ENCODE measurements around the gene STOM. TPM values are rescaled to one million over a fixed set of nuclear protein-coding genes. Genes with fewer than 3 reads are reported as not detected.

The STOM gene
- polyA plus RNA-seq, 4 donors = 77.3 to 90.9 (median 83.2) TPM

DNA sequence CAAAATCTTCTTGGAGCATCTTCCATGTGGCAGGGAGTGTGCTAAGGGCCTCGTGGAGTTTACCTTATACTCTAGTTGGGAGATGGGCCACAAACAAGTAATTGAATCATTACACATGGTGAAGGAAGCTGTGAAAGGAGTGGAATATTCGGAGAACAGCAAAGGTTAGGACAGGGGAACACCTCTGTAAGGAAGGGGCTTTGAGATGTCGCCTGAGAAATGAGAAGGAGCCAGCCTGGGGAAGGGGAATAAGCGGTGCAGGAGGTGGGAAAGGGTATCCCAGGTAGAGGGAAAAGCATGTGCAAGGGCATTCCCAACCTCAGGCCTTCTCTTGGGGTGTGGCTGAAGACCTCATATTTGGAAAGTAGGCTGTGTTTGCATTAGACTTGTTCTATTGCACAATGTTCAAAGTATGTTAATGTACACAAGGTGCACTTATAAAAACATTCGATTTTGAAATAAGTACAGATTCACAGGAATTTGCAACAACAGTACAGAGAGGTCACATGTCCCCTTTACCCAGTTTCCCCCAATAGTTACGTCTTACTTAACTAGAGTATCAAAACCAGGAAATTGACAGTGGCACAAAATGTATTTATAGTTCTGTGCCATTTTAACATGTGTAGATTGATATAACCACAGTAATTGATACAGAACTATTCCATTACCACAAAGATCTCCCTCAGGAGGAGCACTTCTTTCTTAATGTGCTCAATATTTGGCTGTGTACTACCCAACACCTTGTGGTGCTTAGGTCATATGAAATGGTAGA, 2.4 kb upstream of the STOM start:
- DNase-seq (ENCODE audit: low read depth in 4 of 4, low spot score in 3 of 4) = no peak

DNA sequence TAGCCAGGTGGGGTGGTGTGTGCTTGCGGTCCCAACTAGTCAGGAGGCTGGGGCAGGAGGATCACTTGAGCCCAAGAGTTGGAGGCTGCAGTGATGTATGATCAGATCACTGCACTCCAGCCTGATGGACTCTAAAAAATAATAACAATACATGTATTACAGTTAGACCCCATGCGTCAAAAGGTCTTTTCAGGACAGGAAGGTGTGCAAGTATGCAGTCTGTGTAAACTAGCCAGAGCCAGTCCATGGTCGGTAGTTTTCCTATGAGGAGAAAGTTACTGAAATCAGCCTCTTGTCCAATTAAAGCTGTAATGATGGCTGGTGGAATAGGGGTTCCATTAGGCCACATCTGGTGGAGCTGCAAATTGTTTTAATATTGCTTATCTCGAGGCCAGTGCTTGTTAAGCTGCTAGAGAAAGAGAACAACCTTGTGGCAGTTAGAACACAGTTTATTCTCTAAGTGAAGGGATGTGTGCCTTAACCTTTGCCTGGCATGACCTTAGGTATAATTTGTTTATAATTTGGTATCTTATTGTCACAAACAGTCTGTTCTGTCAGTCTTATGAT, 1.5 kb upstream of the STOM start:
- DNase-seq (ENCODE audit: low read depth in 4 of 4, low spot score in 3 of 4) = no peak

DNA sequence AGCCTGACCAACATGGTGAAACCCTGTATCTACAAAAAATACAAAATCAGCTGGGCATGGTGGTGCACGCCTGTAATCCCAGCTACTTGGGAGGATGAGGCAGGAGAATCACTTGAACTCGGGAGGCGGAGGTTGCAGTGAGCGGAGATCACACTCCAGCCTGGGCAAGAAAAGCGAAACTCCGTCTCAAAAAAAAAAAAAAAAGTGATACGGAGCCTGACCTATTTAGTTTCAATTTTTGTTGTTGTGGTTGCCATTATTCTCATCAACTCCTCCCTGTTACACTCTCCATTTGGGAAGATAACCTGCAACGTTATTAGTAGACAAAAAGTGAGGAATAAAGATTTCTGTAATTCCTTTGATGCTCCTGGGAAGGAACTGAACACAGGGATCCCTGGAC, 1.3 kb downstream of the STOM start:
- no peak for DNase-seq (ENCODE audit: low read depth in 4 of 4, low spot score in 3 of 4)

DNA sequence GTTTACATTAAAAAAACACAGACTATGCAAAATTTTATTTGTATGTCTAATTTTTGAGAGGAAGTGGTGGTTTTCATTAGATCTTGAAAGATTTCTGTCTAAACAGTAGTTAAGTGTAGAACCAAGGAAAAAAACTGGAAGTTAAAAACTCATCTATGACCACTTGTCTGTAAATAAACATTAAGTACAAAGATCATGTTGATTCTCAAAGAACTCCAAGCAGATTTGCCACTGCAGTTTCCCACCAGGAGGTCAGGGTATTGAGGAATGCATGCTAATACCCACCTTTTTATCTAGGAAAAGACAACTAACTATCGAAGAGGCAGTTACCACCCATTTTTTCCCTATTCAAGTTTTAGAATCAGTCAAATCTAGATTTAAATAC, 1.9 kb downstream of the STOM start:
- DNase-seq (ENCODE audit: low read depth in 4 of 4, low spot score in 3 of 4) = no peak

DNA sequence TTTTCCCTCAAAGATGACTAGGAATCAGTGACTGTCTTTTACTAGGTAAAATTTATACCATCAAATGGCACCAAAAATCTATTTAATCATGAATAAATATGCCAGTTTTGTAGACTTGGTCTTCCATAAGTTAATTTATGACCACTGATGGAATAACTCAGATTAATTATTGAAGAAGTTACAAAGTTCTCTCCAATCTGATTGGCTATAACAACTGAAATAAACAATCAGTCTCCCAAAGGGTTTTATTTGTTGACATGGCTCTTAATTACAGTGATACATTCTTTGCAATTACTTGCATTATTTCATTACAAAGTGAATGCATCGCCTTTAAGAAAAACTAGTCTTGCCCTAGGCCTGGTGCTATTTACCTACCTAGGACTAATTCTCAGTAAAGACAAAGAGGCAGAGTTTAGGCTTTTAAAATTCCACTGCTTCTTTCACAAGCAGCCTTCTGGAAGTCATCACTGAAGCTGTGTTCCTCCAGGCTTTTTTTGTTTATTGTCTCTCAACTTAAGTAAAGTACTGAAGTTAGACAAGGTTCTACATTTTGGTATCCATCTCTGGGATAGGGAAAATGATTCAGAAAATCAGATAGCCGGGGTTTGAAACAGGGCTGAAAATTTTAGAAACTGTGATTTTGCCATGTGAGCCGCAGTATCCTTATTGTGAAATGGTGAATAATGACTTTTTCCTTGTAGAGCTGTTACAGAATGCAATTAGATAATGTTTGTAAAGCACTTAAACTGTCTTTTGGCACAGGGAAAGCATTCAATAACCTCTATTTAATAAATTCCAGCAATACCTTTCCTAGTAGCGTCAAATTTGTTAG, 2.5 kb downstream of the STOM start:
- DNase-seq (ENCODE audit: low read depth in 4 of 4, low spot score in 3 of 4) = no peak

DNA sequence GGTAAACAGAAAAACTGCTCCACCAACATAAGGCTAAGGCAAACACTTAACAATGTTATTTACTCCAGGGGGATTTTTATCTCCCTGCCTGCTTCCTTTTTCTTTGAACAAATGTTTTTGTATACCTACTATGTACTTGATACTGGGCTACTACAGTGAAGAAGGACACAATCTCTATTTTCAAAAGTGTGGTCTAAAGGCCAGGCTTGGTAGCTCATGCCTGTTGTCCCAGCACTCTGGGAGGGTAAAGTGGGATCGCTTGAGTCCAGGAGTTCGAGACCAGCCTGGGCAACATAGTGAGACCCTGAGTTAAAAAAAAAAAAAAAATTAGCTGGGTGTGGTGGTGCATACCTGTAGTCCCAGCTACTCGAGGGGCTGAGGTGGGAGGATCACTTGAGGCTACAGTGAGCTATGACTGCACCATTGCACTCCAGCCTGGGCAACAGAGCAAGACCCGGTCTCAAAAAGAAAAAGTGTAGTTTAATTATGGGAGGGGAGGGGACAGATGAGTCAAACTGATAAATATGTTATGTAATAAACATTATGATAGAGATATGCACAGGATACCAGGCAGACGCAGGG, 3.3 kb downstream of the STOM start:
- no peak for DNase-seq (ENCODE audit: low read depth in 4 of 4, low spot score in 3 of 4)

DNA sequence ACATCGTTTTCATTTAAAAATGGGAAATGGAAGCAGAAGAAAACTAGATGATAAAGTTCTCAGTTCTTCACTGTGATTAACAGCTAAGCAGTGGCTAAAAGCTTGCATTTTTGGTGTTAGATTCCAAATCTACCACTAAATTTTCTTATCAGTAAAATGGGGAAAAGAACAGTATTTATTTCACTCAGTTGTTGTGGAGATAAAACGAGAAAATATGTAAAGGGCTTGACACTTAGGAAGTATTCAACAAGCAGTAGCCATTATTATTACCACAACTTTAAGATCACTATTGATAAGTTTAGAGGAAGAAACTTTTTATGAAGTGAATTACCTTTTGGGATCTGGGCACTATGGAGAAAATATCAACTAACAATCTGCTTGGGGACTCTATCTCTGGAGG, 4.5 kb downstream of the STOM start:
- DNase-seq (ENCODE audit: low read depth in 4 of 4, low spot score in 3 of 4) = no peak

DNA sequence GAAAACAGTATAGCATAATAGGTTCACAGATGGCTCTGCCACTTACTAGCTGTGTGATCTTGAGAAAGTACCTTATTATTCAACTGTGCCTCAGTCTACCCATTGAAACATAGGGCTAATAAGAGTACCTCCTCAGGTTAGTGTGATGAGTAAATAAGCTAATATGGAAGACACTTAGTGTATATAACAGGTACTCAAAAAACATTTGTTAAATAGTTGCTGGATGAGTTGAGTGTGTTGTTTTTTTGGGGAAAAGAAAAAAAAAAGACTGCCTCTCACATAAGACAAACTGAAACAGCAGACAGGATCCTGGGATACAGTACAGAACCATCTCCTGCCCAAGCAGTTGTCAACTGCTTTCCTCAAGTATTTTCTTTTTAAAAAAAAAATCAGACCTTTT, 5.2 kb downstream of the STOM start:
- DNase-seq (ENCODE audit: low read depth in 4 of 4, low spot score in 3 of 4) = no peak

DNA sequence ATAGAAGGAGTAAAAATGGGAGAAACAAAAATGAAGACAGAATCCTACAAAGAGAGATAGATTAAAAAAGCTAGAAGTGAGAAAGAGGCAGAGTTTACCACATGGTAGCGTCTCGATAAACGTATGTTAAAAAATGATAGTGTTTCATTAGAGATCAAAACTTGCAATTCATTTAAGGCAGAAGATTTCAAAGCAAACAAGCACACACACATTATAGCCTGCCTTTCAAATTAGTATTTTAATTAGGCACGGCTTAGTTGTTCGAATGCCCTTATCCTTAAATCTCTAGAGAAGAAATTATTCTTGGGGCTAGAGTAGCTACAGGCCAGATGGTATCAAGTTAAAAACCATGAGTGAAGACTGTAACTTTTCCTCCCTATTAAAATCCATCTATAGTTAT, 6.0 kb downstream of the STOM start:
- no peak for DNase-seq (ENCODE audit: low read depth in 4 of 4, low spot score in 3 of 4)

DNA sequence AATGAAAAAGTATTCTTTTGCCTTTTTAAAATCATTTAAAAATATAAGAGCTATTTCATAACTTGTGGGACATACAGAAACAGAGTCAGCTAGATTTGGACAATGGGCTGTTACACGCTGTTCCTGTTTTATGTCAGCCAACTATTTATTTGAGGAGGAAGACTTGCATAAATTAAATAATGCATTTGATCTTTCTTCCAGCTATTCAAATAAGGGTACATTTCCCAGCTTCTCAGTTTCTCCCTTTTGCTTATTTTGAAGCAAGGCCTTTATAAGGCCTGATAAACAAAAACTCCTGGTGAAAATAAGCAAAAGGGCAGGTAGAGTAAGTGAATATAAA, 6.5 kb downstream of the STOM start:
- no peak for DNase-seq (ENCODE audit: low read depth in 4 of 4, low spot score in 3 of 4)

DNA sequence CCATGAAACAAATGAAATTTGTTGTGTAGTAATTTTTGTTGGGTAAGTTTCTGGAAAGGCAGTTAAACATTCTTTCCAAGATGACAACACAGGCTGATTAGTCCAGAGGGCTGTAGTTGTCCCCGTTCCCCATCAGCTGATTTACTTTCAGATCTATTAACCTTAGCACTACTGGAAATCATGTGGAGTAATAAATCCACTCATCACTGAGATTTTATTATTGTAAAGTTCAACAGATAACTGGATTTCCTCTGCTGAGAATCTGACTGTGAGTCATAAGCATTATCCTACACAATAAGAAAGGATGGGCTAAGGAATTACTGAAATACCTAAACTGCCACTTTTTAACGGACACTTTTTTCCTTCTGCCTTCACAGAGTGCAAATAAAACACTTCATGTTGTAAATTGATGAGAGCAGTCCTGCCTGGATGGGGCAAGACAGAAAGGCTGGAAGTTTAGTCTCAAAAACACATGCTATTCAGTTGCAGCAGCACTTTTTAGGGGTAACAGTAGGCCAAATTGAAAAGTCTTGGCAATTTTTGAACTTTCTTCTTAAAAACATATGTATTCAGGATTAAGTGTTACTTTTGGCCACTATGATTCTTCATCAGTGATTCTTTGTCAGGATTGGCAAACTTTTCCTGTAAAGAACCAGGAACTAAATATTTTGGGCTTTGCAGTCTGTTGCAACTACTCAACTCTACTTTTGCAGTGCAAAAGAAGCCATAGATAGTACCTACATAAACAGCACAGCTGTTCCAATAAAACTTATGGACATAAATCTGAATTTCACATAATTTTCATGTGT, 7.0 kb downstream of the STOM start:
- DNase-seq (ENCODE audit: low read depth in 4 of 4, low spot score in 3 of 4) = no peak

DNA sequence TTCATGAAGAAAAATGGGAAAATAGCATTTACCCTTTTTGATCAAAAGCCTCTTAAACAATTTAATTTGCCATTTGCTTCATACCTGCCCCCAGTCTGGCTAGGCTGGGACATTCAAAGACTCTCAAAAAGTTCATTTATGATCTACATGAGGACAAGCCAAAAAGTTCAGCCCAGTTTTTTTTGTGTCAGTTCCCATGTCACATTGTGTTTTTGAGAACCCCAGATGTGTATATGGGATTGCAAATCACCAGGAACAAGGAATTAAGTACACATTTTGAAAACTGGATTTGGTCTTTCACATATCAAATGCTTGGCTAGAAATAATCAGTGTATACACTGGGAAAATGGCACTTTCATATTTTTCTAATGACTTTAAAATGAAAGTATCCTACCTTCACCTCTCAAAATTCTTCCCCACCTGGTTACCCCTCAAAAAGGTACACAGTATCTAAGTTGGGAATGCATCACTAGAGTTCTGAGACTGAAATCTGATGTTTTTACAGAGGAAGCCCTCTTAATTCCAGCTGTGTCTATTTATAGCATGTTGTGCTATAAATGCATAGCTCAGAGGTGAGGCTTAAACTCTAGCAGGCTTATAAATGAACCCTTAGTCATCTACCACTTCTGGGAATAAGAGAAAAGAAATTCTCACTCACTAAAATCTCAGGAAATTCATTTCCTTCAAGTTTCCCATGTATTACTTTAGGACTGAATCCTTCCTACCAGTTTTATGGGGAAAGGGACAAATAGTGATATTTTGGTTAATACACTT, 9.3 kb downstream of the STOM start:
- DNase-seq (ENCODE audit: low read depth in 4 of 4, low spot score in 3 of 4) = no peak

DNA sequence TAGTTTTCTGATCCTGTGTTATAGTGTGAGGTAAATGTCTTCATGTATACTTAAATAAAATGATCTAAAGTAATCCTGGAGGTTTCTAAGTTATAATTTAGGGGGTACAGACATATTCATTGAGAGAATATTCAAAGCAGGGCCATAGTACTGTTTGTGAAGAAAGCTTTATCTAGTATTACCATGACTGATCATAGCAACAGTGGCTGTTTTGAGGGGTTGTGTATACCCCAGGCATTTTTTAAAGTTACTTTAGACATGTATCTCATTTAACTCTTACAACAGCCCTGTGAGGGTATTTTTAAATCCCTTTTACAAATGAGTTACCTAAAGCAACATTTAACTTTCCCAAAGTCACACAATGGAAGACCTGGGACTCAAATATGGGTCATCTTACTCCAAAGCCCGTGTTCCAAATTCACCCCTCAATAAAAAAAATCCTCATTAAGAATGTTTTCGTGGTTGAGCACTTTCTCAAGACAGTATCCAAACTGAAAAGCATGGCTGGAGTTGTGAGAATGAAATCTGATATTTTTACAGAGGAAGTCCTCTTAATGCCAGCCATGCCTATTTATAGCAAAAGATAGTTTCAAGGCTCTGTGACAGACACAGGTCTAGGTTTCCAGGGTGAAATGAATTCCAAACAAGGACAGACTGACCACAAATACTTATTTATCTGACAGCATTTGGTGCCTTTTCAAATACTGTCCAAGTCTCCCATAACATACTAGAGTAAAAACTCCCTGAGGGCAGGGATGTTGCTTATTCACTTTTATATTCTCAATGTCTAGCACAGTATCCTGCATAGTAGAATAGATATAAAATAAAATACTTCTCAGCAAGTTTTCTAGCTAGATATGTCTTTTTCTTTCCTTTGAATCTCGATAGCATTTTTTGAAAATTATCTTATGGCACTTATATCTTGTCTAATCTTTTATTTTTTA, 10.4 kb downstream of the STOM start:
- no peak for DNase-seq (ENCODE audit: low read depth in 4 of 4, low spot score in 3 of 4)

DNA sequence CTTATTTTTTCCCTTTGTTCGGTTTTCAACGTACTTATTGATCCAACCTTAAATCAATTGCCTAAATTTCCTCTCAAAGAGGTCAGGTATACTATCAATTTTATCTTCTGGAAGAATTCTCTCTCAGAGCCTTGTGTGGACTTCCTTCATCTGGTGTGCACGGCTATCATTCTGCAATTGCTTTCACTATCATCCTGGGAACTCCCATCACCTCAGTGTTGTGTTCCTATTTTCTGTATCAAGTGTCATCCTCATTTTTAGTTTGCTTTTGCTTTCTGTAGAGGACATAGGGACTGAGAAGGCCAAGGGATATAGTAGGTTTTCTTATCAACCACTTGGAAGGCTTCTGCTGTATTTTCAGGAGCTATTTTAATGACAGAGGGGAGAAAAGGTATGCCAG, 11.3 kb downstream of the STOM start:
- DNase-seq (ENCODE audit: low read depth in 4 of 4, low spot score in 3 of 4) = no peak

DNA sequence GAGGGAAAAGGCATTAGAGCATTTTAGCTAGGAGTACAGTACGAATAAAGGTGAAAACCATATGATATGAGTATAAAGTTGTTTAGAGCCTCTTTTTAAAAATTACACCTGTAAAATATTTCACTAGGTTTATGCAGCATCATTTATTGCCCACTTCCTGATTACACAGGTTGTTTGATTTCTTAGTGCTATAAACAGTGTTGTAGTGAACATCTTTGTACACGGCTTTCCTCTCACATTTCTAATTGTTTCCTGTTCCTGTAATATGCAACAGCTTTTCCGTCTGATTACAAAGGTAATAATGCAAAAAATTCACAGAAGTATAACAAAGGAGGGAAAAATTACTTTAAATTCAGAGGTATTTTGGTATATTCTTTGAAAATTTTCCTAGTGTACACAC, 13.0 kb downstream of the STOM start:
- DNase-seq (ENCODE audit: low read depth in 4 of 4, low spot score in 3 of 4) = no peak

DNA sequence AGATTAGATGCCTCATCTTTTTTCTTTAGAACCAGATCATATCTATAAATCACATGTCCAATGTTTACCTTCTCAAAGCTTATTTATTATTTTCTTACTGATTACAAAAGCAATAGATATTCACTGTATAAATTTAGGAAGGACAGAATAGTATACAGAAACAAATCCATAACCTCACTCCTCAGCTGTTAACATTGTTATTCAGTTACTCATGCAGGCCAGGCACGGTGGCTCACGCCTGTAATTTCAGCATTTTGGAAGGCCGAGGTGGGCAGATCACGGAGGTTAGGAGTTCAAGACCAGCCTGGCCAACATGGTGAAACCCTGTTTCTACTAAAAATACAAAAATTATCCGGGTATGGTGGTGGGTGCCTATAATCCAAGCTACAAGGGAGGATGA, 15.3 kb downstream of the STOM start:
- DNase-seq (ENCODE audit: low read depth in 4 of 4, low spot score in 3 of 4) = no peak

DNA sequence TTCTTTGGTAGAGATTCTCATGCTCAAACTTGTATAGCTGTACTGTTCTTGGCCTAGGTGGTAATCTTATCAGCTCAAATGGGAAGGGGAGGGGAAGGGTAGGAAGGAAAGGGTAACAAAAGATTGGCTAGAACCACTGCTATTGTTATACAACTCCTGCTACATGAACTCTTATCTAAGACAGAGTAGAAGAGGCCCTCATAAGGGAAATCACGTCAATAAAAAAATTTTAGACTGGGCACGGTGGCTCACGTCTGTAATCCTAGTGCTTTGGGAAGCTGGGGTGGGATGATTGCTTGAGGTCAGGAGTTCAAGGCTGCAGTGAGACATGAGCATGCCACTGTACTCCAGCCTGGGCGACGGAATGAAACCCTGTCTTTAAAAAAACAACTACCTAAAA, 15.9 kb downstream of the STOM start:
- no peak for DNase-seq (ENCODE audit: low read depth in 4 of 4, low spot score in 3 of 4)

DNA sequence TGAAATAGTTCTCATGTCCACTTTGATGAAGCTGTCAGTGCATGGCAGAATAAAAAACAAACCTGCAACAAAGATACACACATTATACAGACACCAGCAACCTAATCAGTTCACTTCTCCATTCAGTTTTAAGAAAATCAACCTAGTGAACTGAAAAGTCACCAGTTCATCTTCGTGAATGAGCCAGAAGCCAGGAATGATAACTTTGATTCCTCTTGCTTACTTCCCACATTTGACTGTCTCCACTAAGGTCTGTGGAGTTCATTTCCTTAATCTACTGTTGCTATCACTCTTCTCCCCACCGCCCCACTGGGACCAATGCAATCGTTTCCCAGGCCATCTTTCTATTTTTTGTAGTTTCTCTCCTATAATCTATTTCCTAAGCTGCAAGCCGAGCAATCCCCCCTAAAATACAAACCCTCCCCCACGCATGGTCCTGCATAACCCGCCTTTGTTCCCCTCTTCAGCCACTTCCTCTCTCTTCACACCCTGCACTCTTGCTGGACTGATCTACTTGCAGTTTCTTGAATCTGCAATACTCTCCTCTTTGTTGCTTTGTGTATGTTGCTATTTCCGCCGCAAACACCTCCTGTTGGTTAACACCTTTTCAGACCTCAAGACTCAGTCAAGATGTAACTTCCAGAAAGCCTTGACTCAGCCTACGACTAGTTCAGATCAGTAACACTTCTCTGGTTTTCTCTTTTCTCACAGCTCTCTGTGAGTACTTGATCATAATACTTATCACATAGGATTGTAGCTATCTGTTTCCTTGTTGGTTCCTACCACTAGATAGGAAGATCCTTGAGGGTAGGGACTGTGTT, 16.6 kb downstream of the STOM start:
- no peak for DNase-seq (ENCODE audit: low read depth in 4 of 4, low spot score in 3 of 4)
